BJ (cell line): Measurements from ENCODE around the gene MANSC1. TPM values are rescaled to one million over a fixed set of nuclear protein-coding genes. Genes with fewer than 3 reads are reported as not detected.

Experiments
- CTCF ChIA-PET: fragments of 350-600 bp; formaldehyde crosslinking; extraction: SDS; loops from one replicate; lab custom pipeline; 2021; ENCODE audit warnings: antibody characterized with exemption, inconsistent platforms; lab: Yijun Ruan, JAX
- POLR2A ChIA-PET: fragments of 300-600 bp; sonication (Branson Sonifier 250); formaldehyde crosslinking; extraction: SDS; loops from one replicate; lab custom pipeline; 2021; ENCODE audit warnings: antibody characterized with exemption; lab: Charles Lee
- DNase-seq: peaks from one replicate; pipeline ENCODE4 v3.0.0-alpha.2; 2011; ENCODE audit warnings: low read depth
- H3K27me3 ChIP-seq: 2 replicates; pipeline ENCODE4 v1.6.0; 2011; ENCODE audit warnings: low read length; ENCODE audit not compliant: control insufficient read depth, insufficient read depth
- H3K36me3 ChIP-seq: 2 replicates; pipeline ENCODE4 v1.5.1; 2011; ENCODE audit warnings: low read length; ENCODE audit not compliant: control insufficient read depth, insufficient read depth
- H3K4me3 ChIP-seq: 2 replicates; pipeline ENCODE4 v1.5.1; 2011; ENCODE audit warnings: low read depth, mild to moderate bottlenecking, control low read depth, low read length
- polyA plus RNA-seq: library from polyadenylated mRNA; depleted of rRNA; stranded (reverse); fragments of >200 nt; gene quantifications from 2 replicates; pipeline ENCODE4 v1.2.3, GENCODE V29; 2011
- TF ChIP-seq, protein P1 (sequence below): IDR thresholded peaks from 2 replicates; pipeline ENCODE4 v1.5.1; 2011; ENCODE audit warnings: low read depth, mild to moderate bottlenecking, control low read depth, inconsistent platforms, low read length, moderate library complexity; ENCODE audit not compliant: insufficient read depth

Gene MANSC1
- polyA plus RNA-seq, 1 experiment: 2.4 TPM

- TF ChIP-seq, protein P1, sequence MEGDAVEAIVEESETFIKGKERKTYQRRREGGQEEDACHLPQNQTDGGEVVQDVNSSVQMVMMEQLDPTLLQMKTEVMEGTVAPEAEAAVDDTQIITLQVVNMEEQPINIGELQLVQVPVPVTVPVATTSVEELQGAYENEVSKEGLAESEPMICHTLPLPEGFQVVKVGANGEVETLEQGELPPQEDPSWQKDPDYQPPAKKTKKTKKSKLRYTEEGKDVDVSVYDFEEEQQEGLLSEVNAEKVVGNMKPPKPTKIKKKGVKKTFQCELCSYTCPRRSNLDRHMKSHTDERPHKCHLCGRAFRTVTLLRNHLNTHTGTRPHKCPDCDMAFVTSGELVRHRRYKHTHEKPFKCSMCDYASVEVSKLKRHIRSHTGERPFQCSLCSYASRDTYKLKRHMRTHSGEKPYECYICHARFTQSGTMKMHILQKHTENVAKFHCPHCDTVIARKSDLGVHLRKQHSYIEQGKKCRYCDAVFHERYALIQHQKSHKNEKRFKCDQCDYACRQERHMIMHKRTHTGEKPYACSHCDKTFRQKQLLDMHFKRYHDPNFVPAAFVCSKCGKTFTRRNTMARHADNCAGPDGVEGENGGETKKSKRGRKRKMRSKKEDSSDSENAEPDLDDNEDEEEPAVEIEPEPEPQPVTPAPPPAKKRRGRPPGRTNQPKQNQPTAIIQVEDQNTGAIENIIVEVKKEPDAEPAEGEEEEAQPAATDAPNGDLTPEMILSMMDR: no peak
- Histone ChIP-seq H3K27me3 (no peaks in the 10 kb centered on the region), H3K36me3 (peaks cover 1% of the 10 kb centered on the region; the same call in 1 of the 2 replicates), H3K4me3 (no peak overlapping the region)
- no peak for DNase-seq
- ChIA-PET CTCF (interaction anchor here (0.7 kb wide), 1 partner anchor 210 kb away, joined by 3 read pairs; no protein-coding TSS in a partner anchor), POLR2A (no interaction called here)
Measured at GRCh38 chr12:12381982-12382381, 31.9 kb upstream of the MANSC1 start.

- no peak for DNase-seq
- Histone ChIP-seq H3K4me3 (no peak overlapping the region), H3K36me3 (peaks cover 1% of the 10 kb centered on the region; the same call in 1 of the 2 replicates), H3K27me3 (no peaks in the 10 kb centered on the region)
- TF ChIP-seq, protein P1: no peak
- CTCF ChIA-PET: no interaction called here
- POLR2A ChIA-PET: no interaction called here
Measured at GRCh38 chr12:12380949-12381593, 31.0 kb upstream of the MANSC1 start.

GRCh38 chr12:12379831-12380730, 30.0 kb upstream of the MANSC1 start:
- H3K4me3 ChIP-seq: no peak overlapping the region
- ChIA-PET CTCF (interaction anchor here (1.2 kb wide), 1 partner anchor 12 kb away, joined by 4 read pairs; no protein-coding TSS in a partner anchor), POLR2A (no interaction called here)
- no peaks in the 10 kb centered on the region for H3K27me3 ChIP-seq
- H3K36me3 ChIP-seq: peaks cover 1% of the 10 kb centered on the region; the same call in 1 of the 2 replicates
- TF ChIP-seq, protein P1: no peak
- DNase-seq: no peak

- TF ChIP-seq, protein P1: no peak
- DNase-seq: no peak
- Histone ChIP-seq H3K36me3 (peaks cover 1% of the 10 kb centered on the region; the same call in 1 of the 2 replicates), H3K4me3 (no peak overlapping the region), H3K27me3 (no peaks in the 10 kb centered on the region)
- CTCF ChIA-PET: interaction anchor here (0.9 to 6.0 kb wide), 4 partner anchors 8 to 325 kb away, joined by 3 to 63 read pairs (median 20); partner anchors contain the start of gene DUSP16
- POLR2A ChIA-PET: no interaction called here
Measured at GRCh38 chr12:12378616-12379015, 28.6 kb upstream of the MANSC1 start.
